ENCODE data around the gene LAPTM4A. TPM values are rescaled to one million over a fixed set of nuclear protein-coding genes. Genes with fewer than 3 reads are reported as not detected.

LAPTM4A gene
- polyA plus RNA-seq, 2 of the 4 experiments (the other 2 are of a cell fraction): 275 to 509 TPM

DNA sequence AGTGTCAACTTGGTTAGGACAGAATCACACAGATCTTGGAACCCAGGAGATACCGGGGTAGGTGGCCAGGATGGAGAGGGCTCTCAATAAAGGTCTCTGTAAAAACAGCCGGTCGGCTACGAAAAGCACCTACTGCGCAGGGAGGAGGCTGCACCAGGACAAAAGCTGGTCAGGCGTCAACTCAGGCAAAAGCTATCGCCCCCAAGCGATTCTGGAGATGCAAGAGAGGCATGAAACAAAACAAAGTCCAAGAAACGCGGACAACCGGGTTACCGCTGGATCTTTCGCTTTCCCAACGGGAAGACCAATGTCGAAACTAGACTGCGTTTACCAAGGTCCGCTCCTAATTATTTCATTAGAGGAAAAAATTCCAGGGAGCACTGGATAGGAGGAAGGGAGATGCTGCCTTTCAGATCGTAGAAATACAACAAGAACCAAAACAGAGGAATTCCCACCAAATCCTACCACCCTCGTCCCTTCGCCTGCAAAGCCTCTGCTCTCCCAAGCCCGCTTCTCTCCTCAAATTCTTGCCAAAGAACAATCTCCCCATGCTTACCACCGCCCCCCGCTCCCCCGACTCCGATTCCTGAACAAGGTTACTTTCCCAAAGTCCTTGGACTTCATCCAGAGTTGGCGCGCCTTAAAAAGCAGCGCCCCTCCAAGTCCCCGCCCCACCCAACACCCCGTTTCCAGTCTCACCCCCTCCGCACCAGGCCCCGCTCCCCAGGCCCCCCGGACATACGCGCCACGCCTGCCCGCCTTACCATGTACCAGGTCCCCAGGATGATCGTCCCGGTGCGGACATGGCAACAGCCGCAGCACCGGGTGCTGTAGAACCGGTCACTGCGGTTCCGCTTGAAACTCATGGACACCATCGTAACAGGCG lies 539 bp downstream of the LAPTM4A start:
- peak overlapping the region; percentile 63 for H3K4me3 ChIP-seq
- peak; percentile 51 to 57 for ATAC-seq
- CTCF ChIA-PET: interaction anchor here (0.6 to 1.8 kb wide), 12 partner anchors 9 to 276 kb away, joined by 3 to 6 read pairs (median 4); no protein-coding TSS in a partner anchor
- H3K4me2 ChIP-seq: peak overlapping the region; percentile 89
- TF ChIP-seq, protein P1, sequence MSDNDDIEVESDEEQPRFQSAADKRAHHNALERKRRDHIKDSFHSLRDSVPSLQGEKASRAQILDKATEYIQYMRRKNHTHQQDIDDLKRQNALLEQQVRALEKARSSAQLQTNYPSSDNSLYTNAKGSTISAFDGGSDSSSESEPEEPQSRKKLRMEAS (IDR thresholded peaks at IDR 0.05): peak; percentile 36; the same call in 1 of the 2 replicates
- TF ChIP-seq RCOR1 (IDR thresholded peaks at IDR 0.05; ENCODE audit: low read depth, low read length): no peak
- no peak for TF ChIP-seq CHD2 (IDR thresholded peaks at IDR 0.05; ENCODE audit: low read length, partially characterized antibody)
- TF ChIP-seq TP53 (CRISPR knock-in tag; IDR thresholded peaks at IDR 0.05): no peak
- TF ChIP-seq, protein P2, sequence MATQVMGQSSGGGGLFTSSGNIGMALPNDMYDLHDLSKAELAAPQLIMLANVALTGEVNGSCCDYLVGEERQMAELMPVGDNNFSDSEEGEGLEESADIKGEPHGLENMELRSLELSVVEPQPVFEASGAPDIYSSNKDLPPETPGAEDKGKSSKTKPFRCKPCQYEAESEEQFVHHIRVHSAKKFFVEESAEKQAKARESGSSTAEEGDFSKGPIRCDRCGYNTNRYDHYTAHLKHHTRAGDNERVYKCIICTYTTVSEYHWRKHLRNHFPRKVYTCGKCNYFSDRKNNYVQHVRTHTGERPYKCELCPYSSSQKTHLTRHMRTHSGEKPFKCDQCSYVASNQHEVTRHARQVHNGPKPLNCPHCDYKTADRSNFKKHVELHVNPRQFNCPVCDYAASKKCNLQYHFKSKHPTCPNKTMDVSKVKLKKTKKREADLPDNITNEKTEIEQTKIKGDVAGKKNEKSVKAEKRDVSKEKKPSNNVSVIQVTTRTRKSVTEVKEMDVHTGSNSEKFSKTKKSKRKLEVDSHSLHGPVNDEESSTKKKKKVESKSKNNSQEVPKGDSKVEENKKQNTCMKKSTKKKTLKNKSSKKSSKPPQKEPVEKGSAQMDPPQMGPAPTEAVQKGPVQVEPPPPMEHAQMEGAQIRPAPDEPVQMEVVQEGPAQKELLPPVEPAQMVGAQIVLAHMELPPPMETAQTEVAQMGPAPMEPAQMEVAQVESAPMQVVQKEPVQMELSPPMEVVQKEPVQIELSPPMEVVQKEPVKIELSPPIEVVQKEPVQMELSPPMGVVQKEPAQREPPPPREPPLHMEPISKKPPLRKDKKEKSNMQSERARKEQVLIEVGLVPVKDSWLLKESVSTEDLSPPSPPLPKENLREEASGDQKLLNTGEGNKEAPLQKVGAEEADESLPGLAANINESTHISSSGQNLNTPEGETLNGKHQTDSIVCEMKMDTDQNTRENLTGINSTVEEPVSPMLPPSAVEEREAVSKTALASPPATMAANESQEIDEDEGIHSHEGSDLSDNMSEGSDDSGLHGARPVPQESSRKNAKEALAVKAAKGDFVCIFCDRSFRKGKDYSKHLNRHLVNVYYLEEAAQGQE (IDR thresholded peaks at IDR 0.05): no peak
- TF ChIP-seq, protein P3, sequence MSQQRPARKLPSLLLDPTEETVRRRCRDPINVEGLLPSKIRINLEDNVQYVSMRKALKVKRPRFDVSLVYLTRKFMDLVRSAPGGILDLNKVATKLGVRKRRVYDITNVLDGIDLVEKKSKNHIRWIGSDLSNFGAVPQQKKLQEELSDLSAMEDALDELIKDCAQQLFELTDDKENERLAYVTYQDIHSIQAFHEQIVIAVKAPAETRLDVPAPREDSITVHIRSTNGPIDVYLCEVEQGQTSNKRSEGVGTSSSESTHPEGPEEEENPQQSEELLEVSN (IDR thresholded peaks at IDR 0.05; ENCODE audit: borderline replicate concordance, low read depth): no peak
- TF ChIP-seq, protein P4, sequence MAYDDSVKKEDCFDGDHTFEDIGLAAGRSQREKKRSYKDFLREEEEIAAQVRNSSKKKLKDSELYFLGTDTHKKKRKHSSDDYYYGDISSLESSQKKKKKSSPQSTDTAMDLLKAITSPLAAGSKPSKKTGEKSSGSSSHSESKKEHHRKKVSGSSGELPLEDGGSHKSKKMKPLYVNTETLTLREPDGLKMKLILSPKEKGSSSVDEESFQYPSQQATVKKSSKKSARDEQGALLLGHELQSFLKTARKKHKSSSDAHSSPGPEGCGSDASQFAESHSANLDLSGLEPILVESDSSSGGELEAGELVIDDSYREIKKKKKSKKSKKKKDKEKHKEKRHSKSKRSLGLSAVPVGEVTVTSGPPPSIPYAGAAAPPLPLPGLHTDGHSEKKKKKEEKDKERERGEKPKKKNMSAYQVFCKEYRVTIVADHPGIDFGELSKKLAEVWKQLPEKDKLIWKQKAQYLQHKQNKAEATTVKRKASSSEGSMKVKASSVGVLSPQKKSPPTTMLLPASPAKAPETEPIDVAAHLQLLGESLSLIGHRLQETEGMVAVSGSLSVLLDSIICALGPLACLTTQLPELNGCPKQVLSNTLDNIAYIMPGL (CRISPR knock-in tag; IDR thresholded peaks at IDR 0.05; ENCODE audit: borderline replicate concordance): no peak
- no peak for TF ChIP-seq ESRRA (IDR thresholded peaks at IDR 0.05; ENCODE audit: borderline replicate concordance, low read length)
- no peak for TF ChIP-seq EHMT2 (IDR thresholded peaks at IDR 0.05; ENCODE audit: low read depth)
- TF ChIP-seq MAZ (IDR thresholded peaks at IDR 0.05; ENCODE audit: borderline replicate concordance, low read depth, low read length): no peak
- TF ChIP-seq MYC (IDR thresholded peaks at IDR 0.05; ENCODE audit: borderline replicate concordance, low read length): no peak
- no peak for TF ChIP-seq PHF8 (IDR thresholded peaks at IDR 0.05; ENCODE audit: borderline replicate concordance, low read depth)
- TF ChIP-seq, protein P5, sequence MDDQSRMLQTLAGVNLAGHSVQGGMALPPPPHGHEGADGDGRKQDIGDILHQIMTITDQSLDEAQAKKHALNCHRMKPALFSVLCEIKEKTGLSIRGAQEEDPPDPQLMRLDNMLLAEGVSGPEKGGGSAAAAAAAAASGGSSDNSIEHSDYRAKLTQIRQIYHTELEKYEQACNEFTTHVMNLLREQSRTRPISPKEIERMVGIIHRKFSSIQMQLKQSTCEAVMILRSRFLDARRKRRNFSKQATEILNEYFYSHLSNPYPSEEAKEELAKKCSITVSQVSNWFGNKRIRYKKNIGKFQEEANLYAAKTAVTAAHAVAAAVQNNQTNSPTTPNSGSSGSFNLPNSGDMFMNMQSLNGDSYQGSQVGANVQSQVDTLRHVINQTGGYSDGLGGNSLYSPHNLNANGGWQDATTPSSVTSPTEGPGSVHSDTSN (IDR thresholded peaks at IDR 0.05): no peak
- peak; percentile 36 to 42; a peak in 2 of 5 replicates for TF ChIP-seq RAD21 (conservative IDR thresholded peaks at IDR 0.05 in 1 of 2, IDR thresholded peaks at IDR 0.05 in 1 of 2)
- TF ChIP-seq HOXA7 (CRISPR knock-in tag; IDR thresholded peaks at IDR 0.05): no peak
- peak; percentile 29; the same call in 2 of the 3 replicates for TF ChIP-seq SMC3 (IDR thresholded peaks at IDR 0.05)
- no peak for TF ChIP-seq CHD4 (IDR thresholded peaks at IDR 0.05; ENCODE audit: borderline replicate concordance)
- no peaks in the 10 kb centered on the region for H3K9me3 ChIP-seq
- POLR2A ChIA-PET: interaction anchor here (0.6 to 4.2 kb wide), 24 partner anchors 10 to 396 kb away, joined by 3 to 48 read pairs (median 6); partner anchors contain the start of genes MATN3, RHOB, SDC1 and WDR35
- no peak for FAIRE-seq
- WGBS (ENCODE audit: missing lambda C conversion rate): 1% methylated on average over 44 of the region's 47 CpGs
- peaks cover 31% of the 10 kb centered on the region for H3K4me1 ChIP-seq
- peak overlapping the region; percentile 92 to 96 for H3K27ac ChIP-seq
- DNase-seq (ENCODE audit: low read depth in 1 of 2, low spot score in 1 of 2): peak; percentile 47 to 65

Data from A549 (cell line).